ENCODE measurements around the gene KRT32.

- TF ChIP-seq CTCF (IDR thresholded peaks at IDR 0.05) (no peak), POLR2AphosphoS5 (IDR thresholded peaks at IDR 0.05; ENCODE audit: insufficient read depth in 1 of 2, low read depth in 1 of 2) (no peak), POLR2A (IDR thresholded peaks at IDR 0.05) (no peak)
Observed at GRCh38 chr17:41499714-41500113, 32.5 kb upstream of the KRT32 start.

All from vagina (tissue), 2 donors.